Neural progenitor cell (in vitro differentiated cells): Measurements from ENCODE around the gene ARMC9. TPM values are rescaled to one million over a fixed set of nuclear protein-coding genes. Genes with fewer than 3 reads are reported as not detected.
"Not testable (repeated sequence)": the region's sequence is repeated elsewhere in the genome, so short reads cannot be mapped to it uniquely, and the experiment has no call there.

ENCODE experiments used
- DNase-seq: peaks from one replicate; pipeline ENCODE4 v3.0.0-alpha.2; 2016; ENCODE audit warnings: low spot score
- H2AFZ ChIP-seq: fragments of 200-600 bp; sonication (generic); replicated peaks from 2 replicates; pipeline ENCODE4 v1.6.1; 2016; ENCODE audit warnings: antibody characterized with exemption
- H3F3A ChIP-seq: fragments of 200-600 bp; sonication (generic); 2 replicates; pipeline ENCODE4 v1.6.1; 2016; ENCODE audit warnings: antibody characterized with exemption, low read depth
- H3K27ac ChIP-seq: fragments of 200-600 bp; sonication (generic); 2 replicates; pipeline ENCODE4 v1.5.1; 2016; ENCODE audit warnings: mild to moderate bottlenecking
- H3K27me3 ChIP-seq: fragments of 200-600 bp; sonication (generic); 2 replicates; pipeline ENCODE4 v1.6.1; 2016; ENCODE audit warnings: mild to moderate bottlenecking, moderate library complexity
- H3K36me3 ChIP-seq: fragments of 200-600 bp; sonication (generic); 2 replicates; pipeline ENCODE4 v1.5.1; 2016
- H3K4me1 ChIP-seq: fragments of 200-600 bp; sonication (generic); 2 replicates; pipeline ENCODE4 v1.6.1; 2016; ENCODE audit warnings: mixed run types
- H3K4me2 ChIP-seq: fragments of 200-600 bp; sonication (generic); 2 replicates; pipeline ENCODE4 v1.6.1; 2016
- H3K4me3 ChIP-seq: fragments of 200-600 bp; sonication (generic); 2 replicates; pipeline ENCODE4 v1.5.1; 2016
- H3K79me2 ChIP-seq: fragments of 200-600 bp; sonication (generic); 2 replicates; pipeline ENCODE4 v1.6.1; 2016; ENCODE audit warnings: low read depth
- H3K9ac ChIP-seq: fragments of 200-600 bp; sonication (generic); 2 replicates; pipeline ENCODE4 v1.6.1; 2016
- H3K9me3 ChIP-seq: fragments of 200-600 bp; sonication (generic); 2 replicates; pipeline ENCODE4 v1.5.1; 2016; ENCODE audit warnings: low read depth
- H4K20me1 ChIP-seq: fragments of 200-600 bp; sonication (generic); 2 replicates; pipeline ENCODE4 v1.6.1; 2016; ENCODE audit warnings: low read depth
- H3K27ac Mint-ChIP-seq: 3 replicates; pipeline ENCODE4 v1.8.0; 2021; ENCODE audit warnings: mixed read lengths
- H3K27me3 Mint-ChIP-seq: 2 replicates; pipeline ENCODE4 v1.8.0; 2022; ENCODE audit warnings: low read depth, mild to moderate bottlenecking, inconsistent platforms, moderate library complexity, mixed read lengths; ENCODE audit not compliant: insufficient read depth
- H3K36me3 Mint-ChIP-seq: 3 replicates; pipeline ENCODE4 v1.8.0; 2021; ENCODE audit warnings: mixed read lengths
- H3K4me1 Mint-ChIP-seq: 3 replicates; pipeline ENCODE4 v1.8.0; 2021; ENCODE audit warnings: mixed read lengths
- H3K4me3 Mint-ChIP-seq: 3 replicates; pipeline ENCODE4 v1.8.0; 2021; ENCODE audit warnings: mild to moderate bottlenecking, moderate library complexity, mixed read lengths
- H3K9me3 Mint-ChIP-seq: 3 replicates; pipeline ENCODE4 v1.8.0; 2020; ENCODE audit warnings: mixed read lengths
- EZH2 ChIP-seq: fragments of 200-600 bp; sonication (generic); IDR thresholded peaks from 2 replicates; pipeline ENCODE4 v1.6.1; 2017; ENCODE audit warnings: antibody characterized with exemption, mild to moderate bottlenecking, moderate library complexity
- EZH2phosphoT487 ChIP-seq: fragments of 200-600 bp; sonication (generic); IDR thresholded peaks from 2 replicates; pipeline ENCODE4 v1.6.1; 2017; ENCODE audit warnings: antibody characterized with exemption
- total RNA-seq: library from RNA; depleted of rRNA; stranded (reverse); fragments of >200 nt; gene quantifications from 2 replicates; pipeline ENCODE4 v1.2.3, GENCODE V29; 2015; ENCODE audit warnings: low replicate concordance
- TF ChIP-seq, protein P1 (sequence below): fragments of 200-600 bp; sonication (generic); IDR thresholded peaks from 2 replicates; pipeline ENCODE4 v1.5.1; 2017; ENCODE audit warnings: antibody characterized with exemption, mild to moderate bottlenecking

ARMC9 gene
- total RNA-seq, 1 donor from 2014 or later: 45.8 TPM

DNA sequence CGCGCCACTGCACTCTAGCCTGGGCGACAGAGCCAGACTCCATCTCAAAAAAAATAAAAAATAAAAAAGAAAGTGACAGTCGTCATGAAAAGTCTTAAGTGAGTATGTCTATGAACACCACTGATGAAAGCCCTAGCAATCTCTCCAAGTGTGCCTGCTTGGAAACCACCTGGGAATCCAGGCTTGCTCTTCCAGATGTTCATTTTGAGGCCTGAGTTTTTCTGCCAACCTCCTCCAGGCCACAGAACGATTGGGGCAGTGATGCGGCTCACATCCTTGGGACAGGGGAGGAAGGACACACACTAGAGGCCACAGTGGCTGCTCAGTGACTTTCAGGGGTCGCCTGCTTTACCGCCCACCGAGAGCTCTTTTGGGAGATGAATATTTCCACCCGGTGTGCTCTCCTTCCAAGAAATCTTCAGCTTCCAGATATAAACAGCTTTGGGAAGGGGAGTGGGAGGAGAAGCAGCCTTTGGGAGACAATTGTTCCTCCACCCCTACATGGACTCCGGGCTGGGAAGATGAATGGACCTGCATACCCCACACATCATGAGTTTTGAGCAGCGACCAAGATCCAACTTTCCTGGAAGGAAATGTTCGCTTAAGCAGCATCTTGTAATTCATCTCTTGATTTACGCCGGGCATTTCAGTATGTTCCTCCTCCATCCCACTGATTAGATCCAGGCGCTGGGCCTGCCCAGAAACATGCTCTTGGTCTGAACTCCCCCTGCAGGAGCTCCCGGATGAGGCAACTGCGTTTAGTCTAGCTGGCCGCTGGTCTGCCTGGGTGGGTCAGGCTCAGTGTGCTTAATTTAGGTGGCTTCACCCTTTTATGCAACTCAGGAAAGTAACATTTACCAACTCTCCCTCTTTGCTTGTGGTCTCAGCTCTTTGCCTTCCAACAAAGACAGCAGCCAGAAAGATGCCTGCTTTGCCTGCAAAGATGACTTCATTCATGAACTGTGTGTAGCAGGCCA is 6.2 kb upstream of the ARMC9 start:
- H3K4me2 ChIP-seq: peak overlapping the region; percentile 8
- H3K27ac Mint-ChIP-seq: no peak overlapping the region

GRCh38 chr2:231193216-231193615 is 5.2 kb upstream of the ARMC9 start:
- Histone ChIP-seq H3K4me3 (no peak overlapping the region), H3K9ac (no peak overlapping the region), H3K27me3 (no peaks in the 10 kb centered on the region), H3F3A (peaks cover 33% of the 10 kb centered on the region), H3K9me3 (no peaks in the 10 kb centered on the region), H3K79me2 (no peaks in the 10 kb centered on the region), H3K4me2 (no peak overlapping the region), H4K20me1 (no peaks in the 10 kb centered on the region), H2AFZ (peak overlapping the region; percentile 99), H3K36me3 (no peaks in the 10 kb centered on the region), H3K27ac (no peak overlapping the region), H3K4me1 (peaks cover 21% of the 10 kb centered on the region)
- TF ChIP-seq EZH2phosphoT487 (no peak), EZH2 (no peak)
- TF ChIP-seq, protein P1, sequence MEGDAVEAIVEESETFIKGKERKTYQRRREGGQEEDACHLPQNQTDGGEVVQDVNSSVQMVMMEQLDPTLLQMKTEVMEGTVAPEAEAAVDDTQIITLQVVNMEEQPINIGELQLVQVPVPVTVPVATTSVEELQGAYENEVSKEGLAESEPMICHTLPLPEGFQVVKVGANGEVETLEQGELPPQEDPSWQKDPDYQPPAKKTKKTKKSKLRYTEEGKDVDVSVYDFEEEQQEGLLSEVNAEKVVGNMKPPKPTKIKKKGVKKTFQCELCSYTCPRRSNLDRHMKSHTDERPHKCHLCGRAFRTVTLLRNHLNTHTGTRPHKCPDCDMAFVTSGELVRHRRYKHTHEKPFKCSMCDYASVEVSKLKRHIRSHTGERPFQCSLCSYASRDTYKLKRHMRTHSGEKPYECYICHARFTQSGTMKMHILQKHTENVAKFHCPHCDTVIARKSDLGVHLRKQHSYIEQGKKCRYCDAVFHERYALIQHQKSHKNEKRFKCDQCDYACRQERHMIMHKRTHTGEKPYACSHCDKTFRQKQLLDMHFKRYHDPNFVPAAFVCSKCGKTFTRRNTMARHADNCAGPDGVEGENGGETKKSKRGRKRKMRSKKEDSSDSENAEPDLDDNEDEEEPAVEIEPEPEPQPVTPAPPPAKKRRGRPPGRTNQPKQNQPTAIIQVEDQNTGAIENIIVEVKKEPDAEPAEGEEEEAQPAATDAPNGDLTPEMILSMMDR: no peak
- DNase-seq: no peak
- Mint-ChIP-seq H3K36me3 (no peaks in the 10 kb centered on the region), H3K9me3 (peaks cover 2% of the 10 kb centered on the region), H3K4me1 (peaks cover 16% of the 10 kb centered on the region), H3K27me3 (peaks cover 4% of the 10 kb centered on the region), H3K27ac (no peak overlapping the region), H3K4me3 (no peak overlapping the region)

More for the DNA sequence above, 6.2 kb upstream of the ARMC9 start:
- Histone ChIP-seq H3F3A (peaks cover 33% of the 10 kb centered on the region), H3K4me3 (no peak overlapping the region), H4K20me1 (no peaks in the 10 kb centered on the region), H3K79me2 (no peaks in the 10 kb centered on the region), H3K27me3 (no peaks in the 10 kb centered on the region), H3K9me3 (no peaks in the 10 kb centered on the region), H3K27ac (no peak overlapping the region), H2AFZ (peak overlapping the region; percentile 99), H3K4me1 (peaks cover 21% of the 10 kb centered on the region), H3K9ac (no peak overlapping the region), H3K36me3 (no peaks in the 10 kb centered on the region)
- peak; percentile 84 for DNase-seq
- TF ChIP-seq, protein P1: peak; percentile 73
- TF ChIP-seq EZH2 (no peak), EZH2phosphoT487 (no peak)
- Mint-ChIP-seq H3K4me1 (peaks cover 10% of the 10 kb centered on the region), H3K27me3 (peaks cover 4% of the 10 kb centered on the region), H3K36me3 (no peaks in the 10 kb centered on the region), H3K4me3 (no peak overlapping the region), H3K9me3 (peaks cover 2% of the 10 kb centered on the region)

DNA sequence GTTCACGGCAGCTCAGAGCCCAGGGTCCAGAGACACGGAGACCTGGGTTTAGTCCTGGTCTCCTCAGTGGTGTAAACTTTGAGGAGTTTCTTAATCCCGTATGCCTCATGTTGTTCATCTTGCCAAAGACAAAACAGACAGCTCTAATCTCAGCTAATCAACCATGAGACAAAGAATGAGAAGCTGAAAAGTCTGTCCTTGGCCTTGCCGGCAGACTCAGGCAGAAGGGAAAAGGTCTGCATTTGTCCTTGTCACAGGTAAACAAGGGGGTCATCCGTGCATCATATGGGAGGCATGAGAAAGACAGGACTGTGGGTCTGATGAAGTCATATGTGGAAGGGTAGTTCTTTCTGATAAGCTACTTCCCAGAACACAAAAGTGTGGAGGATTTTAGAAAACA is 1.8 kb upstream of the ARMC9 start:
- H3K27me3 ChIP-seq: no peaks in the 10 kb centered on the region
- peaks cover 22% of the 10 kb centered on the region for H3K79me2 ChIP-seq
- Mint-ChIP-seq H3K9me3 (peaks cover 2% of the 10 kb centered on the region), H3K36me3 (peaks cover 6% of the 10 kb centered on the region), H3K27ac (no peak overlapping the region), H3K4me1 (peaks cover 30% of the 10 kb centered on the region), H3K27me3 (peaks cover 6% of the 10 kb centered on the region), H3K4me3 (peak overlapping the region; percentile 62)
- no peak overlapping the region for H2AFZ ChIP-seq
- H3K4me1 ChIP-seq: peaks cover 8% of the 10 kb centered on the region
- H3K27ac ChIP-seq: no peak overlapping the region
- no peak overlapping the region for H3K4me3 ChIP-seq
- no peaks in the 10 kb centered on the region for H4K20me1 ChIP-seq
- no peaks in the 10 kb centered on the region for H3K36me3 ChIP-seq
- no peak overlapping the region for H3K9ac ChIP-seq
- H3K4me2 ChIP-seq: no peak overlapping the region
- DNase-seq: no peak
- TF ChIP-seq EZH2phosphoT487: no peak
- TF ChIP-seq EZH2: no peak
- TF ChIP-seq, protein P1: no peak
- H3F3A ChIP-seq: peaks cover 19% of the 10 kb centered on the region
- H3K9me3 ChIP-seq: no peaks in the 10 kb centered on the region

DNA sequence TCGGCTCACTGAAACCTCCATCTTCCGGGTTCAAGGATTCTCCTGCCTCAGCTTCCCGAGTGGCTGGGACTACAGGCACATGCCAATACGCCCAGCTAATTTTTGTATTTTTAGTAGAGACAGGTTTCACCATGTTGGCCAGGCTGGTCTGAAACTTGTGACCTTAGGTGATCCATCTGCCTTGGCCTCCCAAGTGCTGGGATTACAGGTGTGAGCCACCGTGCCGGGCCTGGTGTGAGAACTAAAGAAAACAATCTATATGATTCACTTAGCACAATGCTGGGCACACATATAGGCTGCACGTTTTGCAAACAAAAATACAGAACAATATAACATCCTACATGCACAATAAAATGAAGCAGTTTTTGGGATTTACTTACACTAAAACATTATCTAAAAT is 1.2 kb upstream of the ARMC9 start:
- H3K27ac Mint-ChIP-seq, H4K20me1 ChIP-seq, DNase-seq, H3K27me3 Mint-ChIP-seq, H3K9me3 ChIP-seq, H3K4me3 ChIP-seq, H3K27ac ChIP-seq, H3K27me3 ChIP-seq, H3K36me3 ChIP-seq, H3K9ac ChIP-seq, H3K36me3 Mint-ChIP-seq, H3K9me3 Mint-ChIP-seq, H2AFZ ChIP-seq, H3K4me1 ChIP-seq, H3K4me2 ChIP-seq: not testable (repeated sequence)
- Histone ChIP-seq H3K79me2 (peaks cover 22% of the 10 kb centered on the region), H3F3A (peaks cover 15% of the 10 kb centered on the region)
- Mint-ChIP-seq H3K4me1 (peaks cover 30% of the 10 kb centered on the region), H3K4me3 (peak overlapping the region; percentile 97)
